ENCODE measurements around the gene CLDN10.
"Not testable (repeated sequence)": the region's sequence is repeated elsewhere in the genome, so short reads cannot be mapped to it uniquely, and the experiment has no call there.

Gene CLDN10

GRCh38 chr13:95541911-95542474 is 10.5 kb upstream of the CLDN10 start:
- DNase-seq (ENCODE audit: low read depth), result no peak

GRCh38 chr13:95544293-95544692 is 8.2 kb upstream of the CLDN10 start:
- no peak for DNase-seq (ENCODE audit: low read depth)

GRCh38 chr13:95546919-95547318 is 5.6 kb upstream of the CLDN10 start:
- DNase-seq (ENCODE audit: low read depth), result no peak

- DNase-seq (ENCODE audit: low read depth), result no peak
Measured at GRCh38 chr13:95547531-95548167, 4.9 kb upstream of the CLDN10 start.

GRCh38 chr13:95552208-95552538 is 347 bp upstream of the CLDN10 start:
- no peak for DNase-seq (ENCODE audit: low read depth)

GRCh38 chr13:95553581-95554385 is 1.3 kb downstream of the CLDN10 start:
- no peak for DNase-seq (ENCODE audit: low read depth)

- DNase-seq (ENCODE audit: low read depth), result no peak
Measured at GRCh38 chr13:95557013-95557412, 4.5 kb downstream of the CLDN10 start.

- DNase-seq (ENCODE audit: low read depth), result no peak
Measured at GRCh38 chr13:95559100-95559499, 6.6 kb downstream of the CLDN10 start.

- DNase-seq (ENCODE audit: low read depth), result no peak
Measured at GRCh38 chr13:95560387-95560786, 7.9 kb downstream of the CLDN10 start.

GRCh38 chr13:95564091-95564490 is 11.6 kb downstream of the CLDN10 start:
- DNase-seq (ENCODE audit: low read depth), result peak; percentile 22

GRCh38 chr13:95564733-95565291 is 12.3 kb downstream of the CLDN10 start:
- DNase-seq (ENCODE audit: low read depth), result peak; percentile 73

- not testable (repeated sequence) for DNase-seq (ENCODE audit: low read depth)
Measured at GRCh38 chr13:95565758-95566157, 13.2 kb downstream of the CLDN10 start.

GRCh38 chr13:95568131-95568530 is 15.6 kb downstream of the CLDN10 start:
- no peak for DNase-seq (ENCODE audit: low read depth)

GRCh38 chr13:95570016-95570415 is 17.5 kb downstream of the CLDN10 start:
- no peak for DNase-seq (ENCODE audit: low read depth)

GRCh38 chr13:95571941-95572340 is 19.4 kb downstream of the CLDN10 start:
- no peak for DNase-seq (ENCODE audit: low read depth)

- DNase-seq (ENCODE audit: low read depth), result peak; percentile 27
Measured at GRCh38 chr13:95573221-95573620, 20.7 kb downstream of the CLDN10 start.

- DNase-seq (ENCODE audit: low read depth), result no peak
Measured at GRCh38 chr13:95579303-95579702, 26.8 kb downstream of the CLDN10 start.

GRCh38 chr13:95585867-95586266 is 33.3 kb downstream of the CLDN10 start:
- DNase-seq (ENCODE audit: low read depth), result no peak

- DNase-seq (ENCODE audit: low read depth), result no peak
Measured at GRCh38 chr13:95588134-95588533, 35.6 kb downstream of the CLDN10 start.

- DNase-seq (ENCODE audit: low read depth), result peak; percentile 75
Measured at GRCh38 chr13:95588721-95589120, 36.2 kb downstream of the CLDN10 start.

- DNase-seq (ENCODE audit: low read depth), result no peak
Measured at GRCh38 chr13:95593462-95593861, 40.9 kb downstream of the CLDN10 start.

- no peak for DNase-seq (ENCODE audit: low read depth)
Measured at GRCh38 chr13:95596701-95597100, 44.2 kb downstream of the CLDN10 start.

GRCh38 chr13:95601216-95601615 is 48.7 kb downstream of the CLDN10 start:
- DNase-seq (ENCODE audit: low read depth), result no peak

All from iris pigment epithelial cell (primary cell).